BJ (cell line): ENCODE results near the gene ZPR1. TPM values are rescaled to one million over a fixed set of nuclear protein-coding genes. Genes with fewer than 3 reads are reported as not detected.

Source experiments
- CTCF ChIA-PET: fragments of 350-600 bp; formaldehyde crosslinking; extraction: SDS; loops from one replicate; lab custom pipeline; 2021; ENCODE audit warnings: antibody characterized with exemption, inconsistent platforms; lab: Yijun Ruan, JAX
- POLR2A ChIA-PET: fragments of 300-600 bp; sonication (Branson Sonifier 250); formaldehyde crosslinking; extraction: SDS; loops from one replicate; lab custom pipeline; 2021; ENCODE audit warnings: antibody characterized with exemption; lab: Charles Lee
- DNase-seq: peaks from one replicate; pipeline ENCODE4 v3.0.0-alpha.2; 2011; ENCODE audit warnings: low read depth
- H3K27me3 ChIP-seq: 2 replicates; pipeline ENCODE4 v1.6.0; 2011; ENCODE audit warnings: low read length; ENCODE audit not compliant: control insufficient read depth, insufficient read depth
- H3K36me3 ChIP-seq: 2 replicates; pipeline ENCODE4 v1.5.1; 2011; ENCODE audit warnings: low read length; ENCODE audit not compliant: control insufficient read depth, insufficient read depth
- H3K4me3 ChIP-seq: 2 replicates; pipeline ENCODE4 v1.5.1; 2011; ENCODE audit warnings: low read depth, mild to moderate bottlenecking, control low read depth, low read length
- polyA plus RNA-seq: library from polyadenylated mRNA; depleted of rRNA; stranded (reverse); fragments of >200 nt; gene quantifications from 2 replicates; pipeline ENCODE4 v1.2.3, GENCODE V29; 2011
- TF ChIP-seq, protein P1 (sequence below): IDR thresholded peaks from 2 replicates; pipeline ENCODE4 v1.5.1; 2011; ENCODE audit warnings: low read depth, mild to moderate bottlenecking, control low read depth, inconsistent platforms, low read length, moderate library complexity; ENCODE audit not compliant: insufficient read depth

The ZPR1 gene
- polyA plus RNA-seq, 1 experiment, result 51.0 TPM

- DNase-seq, result no peak
- TF ChIP-seq, protein P1, sequence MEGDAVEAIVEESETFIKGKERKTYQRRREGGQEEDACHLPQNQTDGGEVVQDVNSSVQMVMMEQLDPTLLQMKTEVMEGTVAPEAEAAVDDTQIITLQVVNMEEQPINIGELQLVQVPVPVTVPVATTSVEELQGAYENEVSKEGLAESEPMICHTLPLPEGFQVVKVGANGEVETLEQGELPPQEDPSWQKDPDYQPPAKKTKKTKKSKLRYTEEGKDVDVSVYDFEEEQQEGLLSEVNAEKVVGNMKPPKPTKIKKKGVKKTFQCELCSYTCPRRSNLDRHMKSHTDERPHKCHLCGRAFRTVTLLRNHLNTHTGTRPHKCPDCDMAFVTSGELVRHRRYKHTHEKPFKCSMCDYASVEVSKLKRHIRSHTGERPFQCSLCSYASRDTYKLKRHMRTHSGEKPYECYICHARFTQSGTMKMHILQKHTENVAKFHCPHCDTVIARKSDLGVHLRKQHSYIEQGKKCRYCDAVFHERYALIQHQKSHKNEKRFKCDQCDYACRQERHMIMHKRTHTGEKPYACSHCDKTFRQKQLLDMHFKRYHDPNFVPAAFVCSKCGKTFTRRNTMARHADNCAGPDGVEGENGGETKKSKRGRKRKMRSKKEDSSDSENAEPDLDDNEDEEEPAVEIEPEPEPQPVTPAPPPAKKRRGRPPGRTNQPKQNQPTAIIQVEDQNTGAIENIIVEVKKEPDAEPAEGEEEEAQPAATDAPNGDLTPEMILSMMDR, result no peak
- CTCF ChIA-PET, result interaction anchor here (0.7 to 1.4 kb wide), 5 partner anchors 22 to 293 kb away, joined by 3 to 6 read pairs (median 4); partner anchors contain the start of gene APOA5
- no peak overlapping the region for H3K4me3 ChIP-seq
- H3K36me3 ChIP-seq, result no peaks in the 10 kb centered on the region
- H3K27me3 ChIP-seq, result no peaks in the 10 kb centered on the region
- POLR2A ChIA-PET, result no interaction called here
These were observed 25.3 kb upstream of the ZPR1 start for GRCh38 chr11:116813170-116813569.

DNA sequence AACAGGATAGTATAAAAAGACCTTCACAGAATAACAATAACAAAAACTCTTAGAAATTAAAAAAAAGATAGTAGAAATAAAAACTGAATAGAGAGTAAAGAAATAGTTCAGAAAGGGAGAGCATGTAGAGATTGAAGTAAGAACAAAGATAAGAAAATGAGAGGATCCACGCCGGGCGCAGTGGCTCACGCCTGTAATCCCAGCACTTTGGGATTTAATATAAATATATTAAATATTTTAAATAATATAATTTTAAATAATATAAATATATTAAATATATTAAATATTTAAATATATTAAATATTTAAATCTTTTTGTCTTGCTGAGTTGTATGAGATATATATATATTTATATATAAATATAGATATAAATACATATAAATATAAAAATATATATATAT lies 24.3 kb upstream of the ZPR1 start:
- Histone ChIP-seq H3K27me3 (no peaks in the 10 kb centered on the region), H3K4me3 (no peak overlapping the region), H3K36me3 (no peaks in the 10 kb centered on the region)
- ChIA-PET POLR2A (no interaction called here), CTCF (no interaction called here)
- no peak for DNase-seq
- TF ChIP-seq, protein P1, result no peak

- H3K27me3 ChIP-seq, result no peaks in the 10 kb centered on the region
- DNase-seq, result no peak
- no peaks in the 10 kb centered on the region for H3K36me3 ChIP-seq
- ChIA-PET POLR2A (no interaction called here), CTCF (interaction anchor here (0.7 to 3.0 kb wide), 3 partner anchors 20 to 360 kb away, joined by 3 to 15 read pairs (median 3); partner anchors contain the start of gene APOA5)
- no peak overlapping the region for H3K4me3 ChIP-seq
- TF ChIP-seq, protein P1, result no peak
These were observed 23.4 kb upstream of the ZPR1 start for GRCh38 chr11:116811194-116811593.

- Histone ChIP-seq H3K27me3 (no peaks in the 10 kb centered on the region), H3K4me3 (no peak overlapping the region), H3K36me3 (no peaks in the 10 kb centered on the region)
- TF ChIP-seq, protein P1, result no peak
- ChIA-PET CTCF (interaction anchor here (1.5 to 3.0 kb wide), 2 partner anchors 18 to 28 kb away, joined by 5 to 15 read pairs; partner anchors contain the start of gene APOA5), POLR2A (no interaction called here)
- no peak for DNase-seq
These were observed 20.7 kb upstream of the ZPR1 start for GRCh38 chr11:116808262-116809175.

DNA sequence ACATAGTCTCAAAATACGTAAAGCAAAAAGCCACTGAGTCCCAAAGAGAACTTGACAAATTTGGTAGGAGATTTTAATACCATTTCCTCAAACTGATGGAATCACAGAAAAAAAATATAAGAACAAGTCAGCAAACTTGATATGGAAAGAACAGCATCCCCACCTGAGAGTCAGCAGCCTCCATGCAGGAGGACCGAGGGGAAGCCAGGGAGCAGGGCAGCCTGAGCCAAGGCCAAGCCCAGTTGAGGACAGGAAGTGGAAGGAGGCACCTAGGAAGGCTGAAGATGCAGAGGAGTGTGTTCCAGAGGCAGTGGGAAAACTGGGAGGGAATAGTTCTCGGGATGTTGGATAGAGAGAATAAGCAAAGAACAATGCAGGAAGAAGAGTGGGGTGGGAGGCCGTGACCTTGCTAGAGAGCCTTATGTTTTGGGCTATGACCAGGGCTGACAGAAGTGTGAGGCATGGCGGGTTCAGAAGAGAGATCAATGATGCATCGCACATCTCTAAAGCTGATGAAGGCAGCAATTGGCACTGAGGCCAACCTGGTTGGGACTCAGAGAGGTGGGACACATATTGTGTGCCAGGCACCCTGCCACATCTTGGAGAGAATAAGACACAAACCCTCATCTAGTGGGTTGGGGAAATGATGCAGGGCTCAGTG lies 19.9 kb upstream of the ZPR1 start:
- Histone ChIP-seq H3K27me3 (no peaks in the 10 kb centered on the region), H3K4me3 (no peak overlapping the region), H3K36me3 (no peaks in the 10 kb centered on the region)
- CTCF ChIA-PET, result interaction anchor here (0.9 kb wide), 1 partner anchor 16 kb away, joined by 3 read pairs; the partner anchor contains the start of gene APOA5
- TF ChIP-seq, protein P1, result no peak
- POLR2A ChIA-PET, result no interaction called here
- DNase-seq, result no peak
